HG02759 (cell line): ENCODE measurements around the gene C5orf63.
"Not testable (repeated sequence)": the region's sequence is repeated elsewhere in the genome, so short reads cannot be mapped to it uniquely, and the experiment has no call there.

ENCODE experiments used
- ATAC-seq: cut with Tn5 transposase; IDR thresholded peaks from one replicate; pipeline ENCODE4 v1.9.1; 2021; ENCODE audit warnings: mild to moderate bottlenecking, moderate library complexity; ENCODE audit not compliant: unreplicated experiment

The C5orf63 gene

GRCh38 chr5:127038550-127038949 lies 34.8 kb downstream of the C5orf63 start:
- no peak for ATAC-seq

GRCh38 chr5:127031863-127032232 lies 41.5 kb downstream of the C5orf63 start:
- no peak for ATAC-seq

- peak; percentile 20 for ATAC-seq
Observed at GRCh38 chr5:127031147-127031862, 42.0 kb downstream of the C5orf63 start.

- peak; percentile 93 for ATAC-seq
Observed at GRCh38 chr5:127030259-127031146, 42.8 kb downstream of the C5orf63 start, which contains the start of gene MARCHF3. Gene MARCHF3 (minus strand): TSS chr5:127030558. CDS start chr5:126918171, 112,387 bp downstream.

- ATAC-seq, result peak; percentile 20
Observed at GRCh38 chr5:127029581-127030258, 43.6 kb downstream of the C5orf63 start.

- no peak for ATAC-seq
Observed at GRCh38 chr5:127028822-127029457, 44.4 kb downstream of the C5orf63 start.

GRCh38 chr5:127027539-127027938 lies 45.8 kb downstream of the C5orf63 start:
- ATAC-seq, result no peak

GRCh38 chr5:127026166-127026565 lies 47.1 kb downstream of the C5orf63 start:
- ATAC-seq, result no peak

- ATAC-seq, result no peak
Observed at GRCh38 chr5:127025467-127025866, 47.8 kb downstream of the C5orf63 start.

- no peak for ATAC-seq
Observed at GRCh38 chr5:127024821-127025220, 48.5 kb downstream of the C5orf63 start.

GRCh38 chr5:127023552-127024191 lies 49.6 kb downstream of the C5orf63 start:
- not testable (repeated sequence) for ATAC-seq

- no peak for ATAC-seq
Observed at GRCh38 chr5:127022846-127023245, 50.5 kb downstream of the C5orf63 start.

GRCh38 chr5:127019928-127020327 lies 53.4 kb downstream of the C5orf63 start:
- ATAC-seq, result peak; percentile 69

- not testable (repeated sequence) for ATAC-seq
Observed at GRCh38 chr5:127016722-127017121, 56.6 kb downstream of the C5orf63 start.

GRCh38 chr5:127015716-127016115 lies 57.6 kb downstream of the C5orf63 start:
- no peak for ATAC-seq

GRCh38 chr5:127014573-127014972 lies 58.7 kb downstream of the C5orf63 start:
- ATAC-seq, result peak; percentile 54

- ATAC-seq, result no peak
Observed at GRCh38 chr5:127013407-127013806, 59.9 kb downstream of the C5orf63 start.

GRCh38 chr5:127012916-127013315 lies 60.4 kb downstream of the C5orf63 start:
- ATAC-seq, result no peak

GRCh38 chr5:127011961-127012644 lies 61.2 kb downstream of the C5orf63 start:
- peak; percentile 73 for ATAC-seq

GRCh38 chr5:127011153-127011552 lies 62.1 kb downstream of the C5orf63 start:
- ATAC-seq, result no peak
